ENCODE data around the gene ZC3H7B.
"Not testable (repeated sequence)": the region's sequence is repeated elsewhere in the genome, so short reads cannot be mapped to it uniquely, and the experiment has no call there.

ZC3H7B gene

DNA sequence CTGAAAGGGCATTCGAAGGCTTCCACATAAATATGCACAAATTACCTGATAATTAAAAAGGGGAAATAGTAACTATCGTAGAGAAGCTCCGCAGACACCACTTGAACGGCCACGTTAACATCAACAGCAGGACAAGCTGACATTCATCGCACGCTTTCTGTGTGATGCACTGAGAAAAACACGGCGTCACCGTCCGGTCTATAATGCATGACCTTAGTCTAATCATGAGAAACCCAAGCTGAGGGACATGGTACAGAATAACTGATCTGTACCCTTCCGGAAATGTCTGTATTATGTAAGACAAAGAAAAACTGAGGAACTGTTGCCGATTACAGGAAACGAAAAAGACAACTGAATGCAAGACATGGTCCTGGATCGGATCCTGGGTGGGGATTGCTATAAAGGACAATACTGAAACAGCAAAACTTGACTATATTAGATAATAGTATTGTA lies 14.7 kb upstream of the ZC3H7B start:
- DNase-seq (ENCODE audit: low read depth, low spot score) = no peak

DNA sequence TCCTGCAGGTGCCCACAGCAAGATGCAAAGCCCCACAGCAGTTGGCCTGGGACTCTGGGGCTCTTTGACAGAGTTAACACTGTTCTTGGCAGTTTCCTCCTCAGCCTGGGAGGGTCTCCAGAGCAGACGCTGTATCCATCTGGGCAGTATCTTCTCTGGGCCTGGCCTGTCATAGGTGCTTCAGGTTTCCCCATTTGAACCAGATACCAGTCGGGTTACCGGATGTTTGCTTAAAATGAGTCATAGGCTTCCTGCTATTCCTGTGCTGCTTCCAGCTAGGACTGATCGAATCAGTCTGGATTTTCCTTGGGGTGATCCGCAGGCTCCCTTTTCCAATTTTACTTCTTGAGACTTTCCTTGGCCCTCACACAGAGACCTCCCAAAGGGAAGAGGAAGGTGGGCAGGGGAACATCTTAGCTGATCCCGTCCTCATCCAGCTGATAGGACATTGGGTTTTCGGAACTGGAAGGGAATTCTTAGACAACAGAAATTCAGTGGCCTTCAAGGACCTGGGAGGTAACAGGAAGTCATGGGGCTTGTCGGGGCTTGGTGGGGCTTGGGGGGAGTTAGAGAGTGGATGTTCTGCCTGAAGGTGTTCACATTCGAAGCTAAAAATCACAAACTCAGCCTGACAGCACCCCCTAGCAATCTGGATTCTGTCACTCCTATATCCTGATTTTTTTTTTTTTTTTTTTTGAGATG lies 12.9 kb upstream of the ZC3H7B start:
- no peak for DNase-seq (ENCODE audit: low read depth, low spot score)

DNA sequence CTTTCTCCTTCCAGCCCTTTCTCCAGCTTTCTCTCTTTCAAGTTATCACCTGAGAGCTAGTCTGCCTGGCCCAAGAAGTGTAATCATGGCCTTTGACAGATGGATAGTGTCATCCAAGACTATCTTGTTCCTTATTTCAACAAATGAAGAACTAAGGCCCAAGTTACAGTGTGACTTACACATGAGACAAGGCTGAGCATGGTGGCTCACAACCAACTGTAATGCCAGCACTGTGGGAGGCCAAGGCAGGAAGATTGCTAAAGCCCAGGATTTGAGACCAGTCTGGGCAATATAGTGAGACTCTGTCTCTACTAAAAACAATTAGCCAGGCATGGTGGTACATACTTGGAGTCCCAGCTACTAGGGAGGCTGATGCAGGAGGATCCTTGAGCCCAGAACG lies 11.7 kb upstream of the ZC3H7B start:
- DNase-seq (ENCODE audit: low read depth, low spot score) = no peak

DNA sequence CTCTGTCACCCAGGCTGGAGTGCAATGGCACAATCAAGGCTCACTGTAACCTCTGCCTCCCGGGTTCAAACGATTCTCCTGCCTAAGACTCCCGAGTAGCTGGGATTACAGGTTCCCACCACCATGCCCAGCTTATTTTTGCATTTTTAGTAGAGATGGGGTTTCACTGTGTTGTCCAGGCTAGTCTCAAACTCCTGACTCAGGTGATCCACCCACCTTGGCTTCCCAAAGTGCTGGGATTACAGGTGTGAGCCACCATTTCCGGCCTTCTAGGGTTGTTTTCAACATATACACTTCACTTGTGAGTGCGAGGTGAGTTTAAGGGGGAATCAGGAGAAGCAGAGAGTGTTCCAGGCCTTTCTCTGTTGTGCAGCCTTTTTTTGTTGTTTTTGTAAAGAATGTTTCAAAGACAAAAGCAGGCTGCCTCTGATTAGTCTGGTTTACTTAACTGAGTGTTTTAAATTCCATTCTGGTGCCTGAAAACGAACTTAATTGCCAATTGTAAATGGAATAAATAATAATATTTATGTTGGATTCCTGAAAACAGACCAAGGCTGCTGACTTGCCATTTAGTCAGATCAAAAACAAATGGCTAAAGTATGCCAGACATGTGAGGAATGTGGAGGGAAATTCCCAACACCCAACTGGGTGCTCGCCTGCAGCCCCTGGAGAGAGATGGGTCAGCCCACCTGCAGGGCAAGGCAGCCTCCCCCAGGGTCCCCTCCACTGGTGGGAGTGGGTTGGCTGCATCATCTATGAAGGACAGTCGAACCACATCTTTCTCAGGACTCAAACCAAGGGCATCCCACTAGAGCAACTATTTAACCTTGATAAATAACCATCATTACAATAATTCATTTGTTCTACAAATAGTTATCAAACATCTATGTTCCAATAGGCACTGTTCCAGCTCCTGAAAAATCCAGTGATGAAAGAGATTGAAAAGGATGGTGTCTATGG lies 10.8 kb upstream of the ZC3H7B start:
- DNase-seq (ENCODE audit: low read depth, low spot score) = no peak

DNA sequence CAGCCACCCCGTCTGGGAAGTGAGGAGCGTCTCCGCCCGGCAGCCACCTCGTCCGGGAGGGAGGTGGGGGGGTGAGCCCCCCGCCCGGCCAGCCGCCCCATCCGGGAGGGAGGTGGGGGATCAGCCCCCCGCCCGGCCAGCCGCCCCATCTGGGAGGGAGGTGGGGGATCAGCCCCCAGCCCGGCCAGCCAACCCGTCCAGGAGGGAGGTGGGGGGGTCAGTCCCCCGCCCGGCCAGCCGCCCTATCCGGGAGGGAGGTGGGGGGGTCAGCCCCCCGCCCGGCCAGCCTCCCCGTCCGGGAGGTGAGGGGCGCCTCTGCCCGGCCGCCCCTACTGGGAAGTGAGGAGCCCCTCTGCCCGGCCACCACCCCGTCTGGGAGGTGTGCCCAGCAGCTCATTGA lies 6.5 kb upstream of the ZC3H7B start:
- not testable (repeated sequence) for DNase-seq (ENCODE audit: low read depth, low spot score)

DNA sequence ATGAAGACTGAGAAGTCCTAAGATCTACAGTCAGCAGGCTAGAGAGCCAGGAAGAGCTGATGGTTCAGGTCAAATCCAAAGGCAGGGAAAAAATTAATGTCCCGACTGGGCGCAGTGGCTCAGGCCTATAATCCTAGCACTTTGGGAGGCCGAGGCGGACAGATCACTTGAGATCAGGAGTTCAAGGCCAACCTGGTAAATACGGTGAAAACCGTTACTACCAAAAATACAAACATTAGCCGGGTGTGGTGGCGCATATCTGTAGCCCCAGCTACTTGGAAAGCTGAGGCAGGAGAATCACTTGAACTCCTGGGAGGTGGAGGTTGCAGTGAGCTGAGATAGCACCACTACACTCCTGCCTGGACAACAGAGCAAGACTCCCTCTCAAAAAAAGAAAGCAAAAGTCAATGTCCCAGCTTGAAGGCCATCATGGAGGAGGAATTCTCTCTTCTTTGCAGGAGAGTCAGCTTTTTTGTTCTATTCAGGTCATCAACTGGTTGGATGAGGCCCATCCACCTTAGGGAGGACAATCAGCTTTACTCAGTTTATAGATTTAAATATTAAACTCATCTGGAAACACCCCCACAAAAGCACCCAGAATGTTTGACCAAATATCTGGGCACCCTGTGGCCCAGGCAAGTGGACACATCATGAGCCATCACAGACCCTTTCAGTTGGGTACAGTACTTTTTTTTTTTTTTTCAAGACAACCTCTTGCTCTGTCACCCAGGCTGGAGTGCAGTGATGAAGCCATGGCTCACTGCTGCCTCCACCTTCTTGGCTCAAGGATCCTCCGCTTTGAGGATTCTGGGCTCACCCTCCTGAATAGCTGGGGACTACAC lies 4.3 kb upstream of the ZC3H7B start:
- no peak for DNase-seq (ENCODE audit: low read depth, low spot score)

DNA sequence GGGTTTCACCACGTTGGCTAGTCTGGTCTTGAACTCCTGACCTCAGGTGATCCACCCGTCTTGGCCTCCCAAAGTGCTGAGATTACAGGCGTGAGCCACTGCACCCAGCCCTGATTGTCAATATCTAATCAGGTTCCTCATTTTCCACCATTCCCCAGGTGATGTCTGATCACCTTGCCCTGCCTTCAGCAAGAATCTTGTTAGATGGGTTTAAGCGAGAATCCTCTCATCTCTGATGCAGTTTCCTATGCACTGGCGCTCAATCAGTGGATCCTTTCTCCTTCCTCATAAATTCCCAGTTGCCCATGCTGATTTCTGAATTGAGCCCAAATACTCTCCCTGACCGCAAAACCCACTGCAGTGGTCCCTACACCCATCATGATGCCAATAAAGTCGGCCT lies 664 bp upstream of the ZC3H7B start:
- no peak for DNase-seq (ENCODE audit: low read depth, low spot score)

DNA sequence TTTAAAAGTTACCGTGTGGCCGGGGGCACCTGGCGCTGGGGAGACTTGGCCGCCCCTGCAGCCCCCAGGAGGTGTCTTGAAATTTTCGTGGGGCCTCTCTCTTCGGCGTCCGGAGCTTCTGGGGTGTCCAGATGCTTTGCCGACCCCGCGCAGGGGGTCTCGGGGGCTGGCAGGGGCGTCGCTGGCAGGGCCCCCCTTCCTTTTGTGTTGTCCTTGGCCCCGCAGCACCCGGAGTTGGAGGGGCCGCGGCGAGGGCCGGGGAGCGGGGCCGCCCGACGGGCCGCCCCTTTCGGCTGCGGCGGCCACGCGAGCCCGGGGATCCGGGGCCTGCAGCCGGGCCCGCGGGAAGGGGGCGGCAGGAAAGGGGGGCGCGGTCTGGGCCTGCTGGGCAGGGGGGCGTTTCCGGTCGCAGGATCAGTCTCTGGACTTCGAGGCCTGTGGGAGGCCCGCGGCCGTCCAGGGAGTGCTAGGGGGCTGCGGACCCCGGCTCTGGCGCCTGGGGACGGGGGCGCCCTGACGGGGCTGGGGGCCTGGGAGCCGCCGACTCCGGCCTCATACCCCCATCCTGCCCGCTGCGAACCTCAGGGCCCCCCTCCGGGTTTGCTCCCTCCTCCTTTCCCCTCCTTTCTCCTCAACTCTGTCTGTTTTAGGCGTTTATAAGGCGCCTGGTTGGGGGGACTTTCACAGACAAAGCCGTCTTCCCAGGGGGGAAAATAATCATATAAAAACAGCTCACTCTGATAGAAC lies 869 bp downstream of the ZC3H7B start:
- DNase-seq (ENCODE audit: low read depth, low spot score) = no peak

DNA sequence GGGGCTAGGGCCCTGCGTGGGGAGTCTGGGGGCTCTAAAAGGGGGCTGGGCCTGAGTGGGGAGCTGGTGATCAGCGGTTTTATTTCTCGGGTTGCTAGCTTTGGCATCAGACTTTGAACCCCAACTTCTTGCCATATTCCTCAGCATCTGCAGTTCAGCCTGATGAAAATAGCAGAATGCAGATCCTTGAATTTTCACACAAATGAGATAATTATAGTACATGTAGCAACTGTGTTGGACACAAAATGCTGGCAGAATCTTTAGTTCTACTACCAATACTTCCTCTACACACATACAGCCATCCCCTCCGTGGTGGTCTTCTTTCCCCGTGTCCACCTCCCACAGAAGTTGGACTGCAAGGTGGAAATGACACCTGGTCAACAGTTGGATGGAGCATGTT lies 1.5 kb downstream of the ZC3H7B start:
- DNase-seq (ENCODE audit: low read depth, low spot score) = no peak

DNA sequence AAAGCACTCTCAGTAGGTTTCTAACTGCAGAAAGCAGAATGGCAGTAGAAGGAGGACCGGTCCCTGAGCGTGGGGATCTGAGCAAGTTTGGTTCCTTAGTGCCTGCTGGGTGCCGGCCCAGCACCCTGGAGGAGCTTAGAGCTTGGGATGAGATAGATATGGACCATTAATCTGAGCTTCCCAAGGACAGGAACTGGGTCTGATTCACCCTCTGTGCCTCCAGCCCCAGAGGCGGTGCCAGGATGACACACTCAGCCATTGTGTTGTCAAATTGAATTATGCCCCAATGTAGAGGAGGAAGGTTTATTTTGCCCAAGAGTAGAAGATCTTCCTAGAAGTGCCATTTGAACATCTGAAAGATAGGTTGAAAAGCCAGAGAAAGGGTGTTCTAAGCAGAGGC lies 4.3 kb downstream of the ZC3H7B start:
- DNase-seq (ENCODE audit: low read depth, low spot score) = no peak

DNA sequence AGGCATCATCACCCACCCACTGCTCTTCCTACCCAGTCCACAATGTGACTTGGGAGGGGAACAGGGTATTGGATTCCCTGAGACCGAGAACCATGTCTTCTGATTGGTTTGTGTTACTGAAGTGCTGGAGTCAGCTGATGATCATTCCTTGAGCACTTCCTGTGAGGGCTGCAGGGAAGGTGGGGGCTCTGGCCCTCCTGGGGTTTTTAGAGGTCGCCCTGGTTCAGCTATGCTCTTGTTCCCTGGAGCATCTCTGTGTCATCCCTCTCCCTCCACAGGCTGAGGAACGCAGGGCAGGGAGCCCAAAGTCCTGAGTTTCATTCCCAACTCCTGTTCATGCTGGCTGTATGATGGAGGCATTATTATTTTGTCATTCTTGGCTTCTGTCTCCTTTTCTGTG lies 6.7 kb downstream of the ZC3H7B start:
- no peak for DNase-seq (ENCODE audit: low read depth, low spot score)

DNA sequence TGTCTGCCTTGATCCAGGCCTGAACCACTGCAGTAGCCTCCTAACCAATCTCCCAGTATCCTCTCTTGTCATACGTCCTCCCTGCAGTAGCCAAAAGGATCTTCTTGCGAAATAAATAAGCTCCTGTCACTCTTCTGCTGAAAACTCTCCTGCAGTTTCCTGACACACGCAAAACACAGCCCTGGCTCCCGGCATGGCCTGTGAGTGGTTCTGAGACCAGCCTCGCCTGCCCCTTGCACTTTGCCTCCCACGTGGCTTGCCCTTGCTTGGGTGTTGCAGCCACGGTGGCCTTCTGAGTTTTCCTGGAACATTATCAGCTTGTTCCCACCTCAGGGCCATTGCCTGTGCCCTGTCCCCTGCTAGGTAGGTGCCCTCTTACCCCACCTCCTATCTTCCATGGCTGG lies 7.2 kb downstream of the ZC3H7B start:
- no peak for DNase-seq (ENCODE audit: low read depth, low spot score)

DNA sequence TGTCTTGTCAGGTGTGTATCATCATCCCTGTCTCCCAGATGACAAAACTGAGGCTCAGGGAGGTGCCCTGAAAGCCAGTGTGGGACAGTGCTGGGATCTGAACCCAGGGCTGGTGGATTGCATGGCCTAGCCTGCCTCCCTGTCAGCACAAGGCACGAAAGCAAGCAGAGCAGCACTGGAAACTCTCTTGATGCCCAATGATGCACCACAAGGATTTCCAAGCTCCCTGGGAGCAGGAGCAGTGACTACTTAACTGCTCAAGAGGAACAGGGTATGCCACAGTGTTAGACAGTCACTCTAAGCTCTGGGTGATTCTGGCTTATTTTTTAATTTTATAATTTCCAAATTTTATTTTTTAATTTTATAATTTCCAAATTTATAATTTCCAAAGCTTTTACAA lies 9.0 kb downstream of the ZC3H7B start:
- DNase-seq (ENCODE audit: low read depth, low spot score) = no peak

DNA sequence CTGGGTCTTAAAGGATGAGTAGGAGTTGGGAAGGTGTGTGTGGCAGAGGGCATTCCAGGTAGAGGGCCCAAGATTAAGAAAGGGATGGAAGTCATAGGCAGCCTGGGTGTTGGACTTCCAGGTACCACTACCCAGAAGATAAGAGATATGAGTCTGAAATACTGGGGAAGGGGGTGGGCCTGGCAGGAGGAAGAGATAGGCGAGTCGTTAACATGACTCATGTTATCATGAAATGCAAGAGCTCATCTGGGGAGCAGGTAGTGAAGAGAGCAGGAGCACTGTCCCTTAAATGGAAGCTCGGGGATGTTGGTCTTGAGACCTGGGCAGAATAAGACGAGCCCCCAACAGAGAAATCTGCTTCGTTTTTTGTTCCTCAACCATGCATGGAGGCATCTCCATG lies 10.2 kb downstream of the ZC3H7B start:
- no peak for DNase-seq (ENCODE audit: low read depth, low spot score)

DNA sequence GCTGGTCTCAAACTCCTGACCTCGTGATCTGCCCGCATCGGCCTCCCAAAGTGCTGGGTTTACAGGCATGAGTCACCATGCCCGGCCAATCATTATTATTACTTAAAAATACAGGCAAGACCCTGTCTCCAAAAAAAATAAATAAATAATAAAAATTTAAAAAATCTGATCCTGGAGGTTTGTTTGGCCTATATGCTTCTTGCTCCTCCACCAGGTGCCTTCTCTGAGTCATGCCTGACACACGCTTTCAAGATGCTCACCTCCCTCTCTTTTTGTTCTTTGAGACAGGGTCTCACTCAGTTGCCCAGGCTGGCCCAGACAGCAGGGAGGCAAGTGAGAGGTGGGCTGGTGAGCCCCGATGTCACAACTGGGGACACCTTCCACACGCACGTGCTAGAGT lies 13.5 kb downstream of the ZC3H7B start:
- DNase-seq (ENCODE audit: low read depth, low spot score) = no peak

DNA sequence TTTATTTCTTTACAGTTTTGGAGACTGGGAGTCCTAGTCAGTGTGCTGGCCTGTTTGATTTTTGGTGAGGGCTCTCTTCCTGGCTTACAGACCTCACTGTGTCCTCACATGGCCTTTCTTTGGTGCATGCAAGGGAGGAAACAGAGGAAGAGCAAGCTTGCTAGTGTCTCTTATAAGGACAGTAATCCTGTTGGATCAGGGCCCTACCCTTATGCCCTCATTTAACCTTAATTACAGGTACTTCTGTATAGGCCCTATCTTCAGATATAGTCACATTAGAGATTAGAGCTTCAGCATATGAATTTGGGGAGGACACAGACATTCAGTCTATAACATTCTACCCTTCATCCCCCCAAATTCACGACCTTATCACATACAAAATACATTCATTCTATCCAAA lies 14.3 kb downstream of the ZC3H7B start:
- no peak for DNase-seq (ENCODE audit: low read depth, low spot score)

DNA sequence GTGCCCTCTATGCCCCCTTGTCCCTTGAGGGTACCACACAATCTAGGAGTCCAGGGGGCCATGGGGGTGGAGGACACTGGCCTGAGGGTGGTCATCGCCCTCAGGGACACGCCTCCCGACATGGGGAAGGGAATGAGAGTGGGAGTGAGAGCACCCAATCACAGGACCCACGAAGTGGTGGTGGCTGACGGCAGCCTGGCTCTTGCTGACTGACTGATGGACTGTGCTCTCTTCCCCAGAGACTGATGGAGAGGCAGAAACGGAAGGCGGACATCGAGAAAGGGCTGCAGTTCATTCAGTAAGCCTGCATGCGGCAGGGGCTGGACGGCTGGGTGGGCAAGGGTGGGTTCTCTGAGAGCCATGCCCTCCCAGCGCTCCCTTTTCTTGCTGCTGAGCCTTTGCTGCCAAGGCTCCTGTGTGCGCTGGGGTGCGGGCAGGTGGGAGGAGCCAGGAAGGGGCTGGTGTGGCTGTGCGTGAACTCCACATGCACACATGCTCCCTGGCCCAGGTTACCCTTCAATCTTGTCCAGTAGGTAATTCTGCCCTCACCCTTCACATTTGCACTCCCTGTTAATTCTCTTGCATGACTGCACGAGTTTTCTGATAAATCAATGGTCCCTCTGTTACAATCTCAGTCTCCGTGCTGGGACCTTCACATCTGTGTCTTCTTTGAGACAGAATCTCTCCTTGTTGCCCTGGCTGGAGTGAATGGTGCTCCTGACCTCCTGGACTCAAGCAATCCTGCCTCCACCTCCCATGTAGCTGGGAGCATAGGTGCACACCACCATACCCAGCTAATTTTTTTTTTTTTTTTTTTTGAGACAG lies 19.3 kb downstream of the ZC3H7B start:
- DNase-seq (ENCODE audit: low read depth, low spot score) = no peak

DNA sequence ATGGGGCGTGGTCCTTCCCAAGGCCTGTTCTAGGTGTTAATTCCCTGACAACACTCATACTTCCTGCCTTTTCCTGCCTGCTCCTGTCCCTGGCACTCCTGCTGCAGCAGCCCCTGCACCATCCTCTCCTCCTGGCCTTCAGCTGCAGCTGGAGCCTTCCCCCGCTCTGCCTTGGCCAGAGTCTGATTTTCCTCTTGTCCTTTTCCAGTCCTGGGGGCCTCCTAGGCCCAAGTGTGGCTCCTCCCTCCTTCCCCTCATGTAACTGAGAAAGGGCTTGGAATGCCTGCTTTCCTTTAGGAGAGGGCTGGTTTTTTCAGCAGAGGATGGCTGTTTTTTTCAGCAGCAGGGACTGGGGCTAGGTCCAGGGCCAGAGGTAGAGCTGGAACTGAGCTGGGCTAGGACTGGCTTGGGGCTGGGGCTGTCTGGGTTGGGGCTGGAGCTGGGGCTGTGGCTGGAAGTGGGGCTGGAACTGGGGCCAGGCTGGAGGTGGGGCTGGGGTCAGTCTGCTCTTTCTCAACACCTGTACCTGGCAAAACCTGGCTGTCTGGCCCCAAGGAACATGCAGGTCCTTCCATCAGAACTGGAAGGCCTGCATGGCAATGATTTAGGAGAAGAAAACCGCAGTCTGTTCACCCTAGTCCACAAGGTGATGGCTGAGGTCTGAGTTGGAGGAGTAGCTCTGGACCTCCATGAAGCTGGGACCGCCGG lies 23.6 kb downstream of the ZC3H7B start:
- no peak for DNase-seq (ENCODE audit: low read depth, low spot score)

DNA sequence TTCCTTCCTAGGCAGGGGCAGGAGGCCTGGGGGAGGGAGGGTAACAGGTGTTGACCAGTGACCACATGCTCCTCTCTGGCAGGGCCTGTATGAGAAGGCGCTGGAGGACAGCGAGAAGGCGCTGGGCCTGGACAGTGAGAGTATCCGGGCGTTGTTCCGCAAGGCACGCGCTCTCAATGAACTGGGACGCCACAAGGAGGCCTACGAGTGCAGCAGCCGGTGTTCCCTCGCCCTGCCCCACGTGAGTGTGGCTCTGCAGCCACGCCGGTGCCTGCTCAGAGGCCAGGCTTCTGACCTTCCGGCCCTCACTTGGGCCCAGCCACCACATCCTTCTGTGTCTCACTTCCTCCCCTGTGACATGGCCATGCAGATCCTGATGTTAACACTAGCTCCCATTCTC lies 25.8 kb downstream of the ZC3H7B start:
- no peak for DNase-seq (ENCODE audit: low read depth, low spot score)

DNA sequence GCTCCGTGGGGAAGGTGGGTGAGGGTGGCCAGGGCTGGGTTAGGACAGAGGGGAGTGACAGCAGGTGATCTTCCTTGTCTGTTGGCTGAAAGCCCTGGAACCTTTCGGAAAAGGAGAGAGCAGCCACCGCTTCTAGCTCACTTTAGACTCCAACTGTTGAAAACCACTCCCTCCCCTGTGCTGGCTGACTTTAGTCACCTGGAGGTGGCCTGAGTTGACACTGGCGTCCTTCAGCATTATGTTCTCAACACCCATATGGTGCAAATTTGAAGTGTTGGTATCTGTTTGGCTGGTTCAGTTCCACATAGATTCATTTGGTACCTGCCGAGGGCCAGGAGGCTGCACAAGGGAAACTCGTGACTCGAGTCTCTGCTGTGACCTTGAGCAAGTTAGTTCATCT lies 28.8 kb downstream of the ZC3H7B start:
- DNase-seq (ENCODE audit: low read depth, low spot score) = no peak

Data from brain pericyte (primary cell).